IPS DF 4.7 (cell line): ENCODE data around the gene MALT1.
"Not testable (repeated sequence)": the region's sequence is repeated elsewhere in the genome, so short reads cannot be mapped to it uniquely, and the experiment has no call there.

ENCODE experiments used
- DNase-seq: peaks from one replicate; pipeline ENCODE4 v3.0.0-alpha.2; 2013; ENCODE audit warnings: low spot score; ENCODE audit errors: extremely low read depth

The MALT1 gene

GRCh38 chr18:58730618-58731017 is 59.4 kb downstream of the MALT1 start:
- no peak for DNase-seq

GRCh38 chr18:58732471-58732870 is 61.2 kb downstream of the MALT1 start:
- DNase-seq = no peak

GRCh38 chr18:58733866-58734265 is 62.6 kb downstream of the MALT1 start:
- no peak for DNase-seq

- no peak for DNase-seq
Observed at GRCh38 chr18:58738322-58738721, 67.1 kb downstream of the MALT1 start.

GRCh38 chr18:58745914-58746313 is 74.6 kb downstream of the MALT1 start:
- no peak for DNase-seq

GRCh38 chr18:58748899-58749595 is 77.8 kb downstream of the MALT1 start:
- no peak for DNase-seq

GRCh38 chr18:58753976-58754375 is 82.7 kb downstream of the MALT1 start:
- no peak for DNase-seq

GRCh38 chr18:58754544-58755068 is 83.3 kb downstream of the MALT1 start:
- DNase-seq = no peak

GRCh38 chr18:58755304-58756010 is 84.2 kb downstream of the MALT1 start:
- no peak for DNase-seq

GRCh38 chr18:58756148-58756547 is 84.9 kb downstream of the MALT1 start:
- DNase-seq = no peak

GRCh38 chr18:58756596-58757240 is 85.5 kb downstream of the MALT1 start:
- DNase-seq = no peak

GRCh38 chr18:58757351-58757750 is 86.1 kb downstream of the MALT1 start:
- DNase-seq = not testable (repeated sequence)

- DNase-seq = no peak
Observed at GRCh38 chr18:58758046-58758445, 86.8 kb downstream of the MALT1 start.

GRCh38 chr18:58758606-58759005 is 87.3 kb downstream of the MALT1 start:
- DNase-seq = no peak

- no peak for DNase-seq
Observed at GRCh38 chr18:58761241-58761969, 90.1 kb downstream of the MALT1 start.

GRCh38 chr18:58761970-58762780 is 90.9 kb downstream of the MALT1 start:
- no peak for DNase-seq

- no peak for DNase-seq
Observed at GRCh38 chr18:58762781-58763171, 91.5 kb downstream of the MALT1 start.

- DNase-seq = no peak
Observed at GRCh38 chr18:58766164-58766563, 94.9 kb downstream of the MALT1 start.

- DNase-seq = no peak
Observed at GRCh38 chr18:58766946-58767345, 95.7 kb downstream of the MALT1 start.

- no peak for DNase-seq
Observed at GRCh38 chr18:58768293-58768974, 97.2 kb downstream of the MALT1 start.
